ENCODE data around the gene PEX14.
"Not testable (repeated sequence)": the region's sequence is repeated elsewhere in the genome, so short reads cannot be mapped to it uniquely, and the experiment has no call there.

PEX14 gene

DNA sequence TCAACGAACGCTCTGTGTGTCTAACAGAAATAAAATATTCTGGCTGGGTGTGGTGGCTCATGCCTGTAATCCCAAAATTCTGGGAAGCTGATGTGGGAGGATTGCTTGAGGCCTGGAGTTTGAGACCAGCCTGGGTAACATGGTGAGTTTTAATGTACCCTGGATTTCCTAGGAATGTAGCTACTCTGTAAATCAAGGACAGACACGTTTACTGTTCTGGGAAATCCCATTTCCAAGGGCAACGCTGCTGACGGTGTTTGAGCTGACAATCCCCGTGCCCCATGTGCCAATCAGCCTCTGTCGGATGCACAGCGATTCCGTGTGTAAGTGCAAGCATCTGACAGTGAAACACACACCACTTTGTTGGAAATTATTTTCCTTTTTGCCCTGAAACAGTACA is 16.9 kb upstream of the PEX14 start:
- no peaks in the 10 kb centered on the region for H3K27me3 ChIP-seq (ENCODE audit: insufficient read depth, low read length)
- H3K4me3 ChIP-seq (ENCODE audit: low read length) = no peak overlapping the region
- H3K9me3 ChIP-seq (ENCODE audit: low read length) = no peaks in the 10 kb centered on the region
- H3K4me1 ChIP-seq (ENCODE audit: insufficient read depth, low read length) = no peaks in the 10 kb centered on the region
- H3K36me3 ChIP-seq (ENCODE audit: insufficient read depth, low read length) = peaks cover 23% of the 10 kb centered on the region
- no peak overlapping the region for H2AFZ ChIP-seq (ENCODE audit: low read depth, low read length)

DNA sequence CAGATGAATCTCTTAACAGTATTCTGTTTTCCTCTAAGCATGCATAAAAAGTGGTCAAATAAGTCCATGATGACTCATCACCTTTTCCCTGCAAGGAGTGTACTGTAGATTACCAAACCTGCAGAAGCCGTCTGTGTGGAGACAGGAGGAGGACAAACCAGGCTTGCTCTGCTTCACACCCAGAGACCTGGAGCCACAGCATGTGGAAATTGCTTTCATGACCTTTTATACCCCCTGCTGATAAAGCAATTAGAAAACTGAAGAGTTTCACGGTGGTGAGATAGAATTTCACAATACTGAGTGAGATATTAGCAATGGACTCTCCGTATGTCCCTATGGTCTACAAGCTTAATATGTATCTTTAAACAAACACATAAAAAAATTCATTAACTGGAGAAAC is 15.6 kb upstream of the PEX14 start:
- Histone ChIP-seq H3K36me3 (ENCODE audit: insufficient read depth, low read length) (peaks cover 29% of the 10 kb centered on the region), H3K27me3 (ENCODE audit: insufficient read depth, low read length) (no peaks in the 10 kb centered on the region)

GRCh38 chr1:10467078-10467477 is 7.7 kb upstream of the PEX14 start:
- Histone ChIP-seq H3K9me3 (ENCODE audit: low read length) (no peaks in the 10 kb centered on the region), H3K36me3 (ENCODE audit: insufficient read depth, low read length) (peaks cover 56% of the 10 kb centered on the region), H3K27me3 (ENCODE audit: insufficient read depth, low read length) (no peaks in the 10 kb centered on the region), H2AFZ (ENCODE audit: low read depth, low read length) (no peak overlapping the region), H3K4me1 (ENCODE audit: insufficient read depth, low read length) (peaks cover 3% of the 10 kb centered on the region), H3K4me3 (ENCODE audit: low read length) (no peak overlapping the region)

More for the DNA sequence above, 15.6 kb upstream of the PEX14 start:
- no peaks in the 10 kb centered on the region for H3K4me1 ChIP-seq (ENCODE audit: insufficient read depth, low read length)
- H3K9me3 ChIP-seq (ENCODE audit: low read length) = no peaks in the 10 kb centered on the region
- H2AFZ ChIP-seq (ENCODE audit: low read depth, low read length) = no peak overlapping the region
- no peak overlapping the region for H3K4me3 ChIP-seq (ENCODE audit: low read length)

- H3K27me3 ChIP-seq (ENCODE audit: insufficient read depth, low read length) = no peaks in the 10 kb centered on the region
- no peaks in the 10 kb centered on the region for H3K9me3 ChIP-seq (ENCODE audit: low read length)
- no peak overlapping the region for H2AFZ ChIP-seq (ENCODE audit: low read depth, low read length)
- peaks cover 7% of the 10 kb centered on the region for H3K4me1 ChIP-seq (ENCODE audit: insufficient read depth, low read length)
- H3K4me3 ChIP-seq (ENCODE audit: low read length) = no peak overlapping the region
- H3K36me3 ChIP-seq (ENCODE audit: insufficient read depth, low read length) = peaks cover 35% of the 10 kb centered on the region
Measured at GRCh38 chr1:10470043-10470442, 4.7 kb upstream of the PEX14 start.

DNA sequence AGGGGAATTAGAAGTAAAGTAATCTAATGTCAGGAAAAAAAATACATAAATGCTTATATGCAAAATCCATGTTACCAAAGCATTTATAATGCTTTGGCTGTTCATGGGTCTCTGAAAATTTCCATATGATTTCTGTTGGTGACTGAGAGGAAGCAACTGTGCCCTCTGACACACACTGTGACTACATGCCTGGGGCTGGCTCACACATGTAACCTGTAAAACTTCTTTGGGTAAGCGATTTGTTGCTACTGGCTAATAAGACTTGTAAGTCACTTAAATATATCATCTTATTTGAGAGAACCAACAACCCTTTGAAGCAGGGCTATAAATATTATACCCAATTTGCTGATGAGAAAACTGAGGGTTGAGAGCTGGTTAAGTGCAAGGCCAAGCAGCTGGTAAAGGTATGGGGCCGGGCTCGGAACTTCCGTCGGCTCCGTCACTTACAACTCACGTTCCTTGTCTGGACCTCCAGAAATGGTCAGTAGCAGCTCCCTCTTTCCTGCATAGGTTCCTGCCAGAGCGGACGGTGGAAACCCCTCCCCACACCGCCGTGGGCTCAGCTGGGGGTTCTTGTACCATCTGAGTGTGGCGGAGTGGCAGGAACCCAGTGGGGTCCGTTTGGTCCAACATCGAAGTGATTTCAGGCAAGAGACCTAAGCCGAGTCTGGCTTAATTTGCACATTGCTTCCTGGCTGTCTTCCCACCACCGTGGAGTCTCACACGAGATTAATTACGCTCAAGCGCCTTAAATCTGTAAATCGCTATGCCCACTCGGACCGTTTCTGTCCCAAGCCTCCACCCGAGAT is 3.1 kb upstream of the PEX14 start:
- H3K4me3 ChIP-seq (ENCODE audit: low read length) = peak overlapping the region; percentile 75
- no peaks in the 10 kb centered on the region for H3K9me3 ChIP-seq (ENCODE audit: low read length)
- peaks cover 22% of the 10 kb centered on the region for H3K36me3 ChIP-seq (ENCODE audit: insufficient read depth, low read length)
- peak overlapping the region; percentile 79 for H2AFZ ChIP-seq (ENCODE audit: low read depth, low read length)
- no peaks in the 10 kb centered on the region for H3K27me3 ChIP-seq (ENCODE audit: insufficient read depth, low read length)
- H3K4me1 ChIP-seq (ENCODE audit: insufficient read depth, low read length) = peaks cover 18% of the 10 kb centered on the region

DNA sequence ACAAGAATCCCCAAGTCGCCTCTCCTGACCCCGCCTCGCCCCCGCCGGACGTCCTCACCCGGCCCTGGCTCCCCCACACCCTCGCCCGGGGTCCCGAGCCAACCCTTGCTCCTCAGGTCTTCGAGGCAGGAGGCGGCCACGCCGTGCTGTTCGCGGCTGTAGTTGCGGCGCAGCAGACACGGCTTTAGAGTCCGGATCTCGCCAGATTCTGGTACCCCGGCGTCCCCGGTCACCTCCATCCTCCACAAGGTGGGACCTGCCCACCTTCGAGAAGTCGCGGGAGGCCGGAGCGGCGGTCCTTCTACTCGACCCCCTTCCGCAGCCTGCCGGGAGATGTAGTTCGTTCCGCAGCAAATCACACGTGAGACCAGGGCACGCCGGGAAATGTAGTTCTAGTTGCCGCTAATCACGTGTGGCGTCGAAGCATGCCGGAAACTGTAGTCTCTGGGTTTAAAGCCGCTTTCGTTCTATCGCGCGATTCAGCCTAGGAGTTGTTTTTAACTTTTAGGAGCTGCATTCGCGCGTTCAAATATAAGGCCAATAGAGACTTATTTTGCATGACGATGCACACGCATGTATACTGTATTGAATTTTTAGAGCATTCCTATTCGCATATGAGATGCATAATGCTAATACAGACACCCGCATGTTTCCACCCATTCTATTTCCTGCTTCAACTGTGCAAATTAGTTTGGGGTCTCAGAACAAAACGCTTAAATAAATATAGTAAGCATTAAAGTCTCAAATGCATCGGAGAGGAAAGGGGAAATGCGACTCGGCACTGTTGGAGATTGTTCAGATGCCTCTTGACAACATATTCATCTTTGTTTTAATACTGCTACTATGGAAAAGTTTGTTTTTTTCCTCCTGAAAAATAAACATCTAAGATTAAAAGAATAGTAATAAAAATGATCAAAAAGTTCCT is 2.3 kb upstream of the PEX14 start, which contains the start of gene DFFA:
DFFA (minus strand) TSS at position 310 of the 925 bp plus-strand sequence; CDS start at position 239, 71 bp downstream.
- peaks cover 15% of the 10 kb centered on the region for H3K36me3 ChIP-seq (ENCODE audit: insufficient read depth, low read length)
- H3K9me3 ChIP-seq (ENCODE audit: low read length) = no peaks in the 10 kb centered on the region
- H3K27me3 ChIP-seq (ENCODE audit: insufficient read depth, low read length) = no peaks in the 10 kb centered on the region
- H3K4me1 ChIP-seq (ENCODE audit: insufficient read depth, low read length) = peaks cover 18% of the 10 kb centered on the region
- peak within 1 kb of the TSS; percentile 75 for H3K4me3 ChIP-seq (ENCODE audit: low read length)
- H2AFZ ChIP-seq (ENCODE audit: low read depth, low read length) = peak within 1 kb of the TSS; percentile 79

DNA sequence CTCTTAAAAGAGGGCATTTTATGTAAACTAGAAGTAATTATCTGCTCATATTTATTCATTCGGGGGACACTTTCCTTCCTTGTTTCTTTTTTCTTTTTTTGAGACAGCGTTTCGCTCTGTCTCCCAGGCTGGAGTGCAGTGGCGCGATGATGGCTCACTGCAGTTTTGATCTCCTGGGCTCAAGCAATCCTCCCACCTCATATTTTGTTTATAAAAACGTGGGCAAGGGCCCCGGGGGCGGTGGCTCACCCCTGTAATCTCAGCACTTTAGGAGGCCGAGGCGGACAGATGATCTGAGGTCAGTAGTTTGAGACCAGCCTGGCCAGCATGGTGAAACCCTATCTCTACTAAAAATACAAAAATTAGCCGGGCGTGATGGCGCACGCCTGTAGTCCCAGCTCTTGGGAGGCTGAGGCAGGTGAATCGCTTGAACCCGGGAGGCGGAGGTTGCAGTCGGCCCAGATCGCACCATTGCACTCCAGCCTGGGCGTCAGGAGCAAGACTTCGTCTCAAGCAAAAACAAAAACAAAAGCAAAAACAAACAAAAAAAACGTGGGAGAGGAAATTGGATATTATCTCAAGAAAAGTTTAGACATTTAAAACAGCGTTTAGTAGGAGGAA is 1.5 kb upstream of the PEX14 start:
- Histone ChIP-seq H3K9me3 (ENCODE audit: low read length) (no peaks in the 10 kb centered on the region), H3K36me3 (ENCODE audit: insufficient read depth, low read length) (peaks cover 8% of the 10 kb centered on the region), H2AFZ (ENCODE audit: low read depth, low read length) (peak overlapping the region; percentile 79), H3K4me1 (ENCODE audit: insufficient read depth, low read length) (peaks cover 18% of the 10 kb centered on the region), H3K27me3 (ENCODE audit: insufficient read depth, low read length) (no peaks in the 10 kb centered on the region), H3K4me3 (ENCODE audit: low read length) (no peak overlapping the region)

DNA sequence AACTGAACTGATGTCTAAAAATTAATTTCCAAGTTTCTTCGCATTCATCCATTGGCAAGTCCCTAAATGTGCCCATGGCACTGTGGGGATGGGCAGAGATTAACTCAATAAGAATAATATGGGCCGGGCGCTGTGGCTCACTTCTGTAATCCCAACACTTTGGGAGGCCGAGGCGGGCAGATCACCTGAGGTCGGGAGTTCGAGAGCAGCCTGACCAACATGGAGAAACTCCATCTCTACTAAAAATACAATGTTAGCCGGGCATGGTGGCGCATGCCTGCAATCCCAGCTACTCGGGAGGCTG is 489 bp upstream of the PEX14 start:
- peak overlapping the region; percentile 70 for H3K4me3 ChIP-seq (ENCODE audit: low read length)
- H3K36me3 ChIP-seq (ENCODE audit: insufficient read depth, low read length); H3K9me3 ChIP-seq (ENCODE audit: low read length); H3K27me3 ChIP-seq (ENCODE audit: insufficient read depth, low read length): not testable (repeated sequence)
- H2AFZ ChIP-seq (ENCODE audit: low read depth, low read length) = peak overlapping the region; percentile 39
- H3K4me1 ChIP-seq (ENCODE audit: insufficient read depth, low read length) = peaks cover 18% of the 10 kb centered on the region

GRCh38 chr1:10475510-10475909 is 760 bp downstream of the PEX14 start:
- Histone ChIP-seq H3K9me3 (ENCODE audit: low read length) (no peaks in the 10 kb centered on the region), H3K4me3 (ENCODE audit: low read length) (peak overlapping the region; percentile 70), H2AFZ (ENCODE audit: low read depth, low read length) (peak overlapping the region; percentile 33), H3K36me3 (ENCODE audit: insufficient read depth, low read length) (peaks cover 4% of the 10 kb centered on the region), H3K27me3 (ENCODE audit: insufficient read depth, low read length) (no peaks in the 10 kb centered on the region), H3K4me1 (ENCODE audit: insufficient read depth, low read length) (peaks cover 18% of the 10 kb centered on the region)

- no peaks in the 10 kb centered on the region for H3K9me3 ChIP-seq (ENCODE audit: low read length)
- no peak overlapping the region for H2AFZ ChIP-seq (ENCODE audit: low read depth, low read length)
- no peak overlapping the region for H3K4me3 ChIP-seq (ENCODE audit: low read length)
- H3K36me3 ChIP-seq (ENCODE audit: insufficient read depth, low read length) = peaks cover 7% of the 10 kb centered on the region
- no peaks in the 10 kb centered on the region for H3K27me3 ChIP-seq (ENCODE audit: insufficient read depth, low read length)
- peaks cover 12% of the 10 kb centered on the region for H3K4me1 ChIP-seq (ENCODE audit: insufficient read depth, low read length)
Measured at GRCh38 chr1:10479296-10479695, 4.5 kb downstream of the PEX14 start.

- Histone ChIP-seq H3K27me3 (ENCODE audit: insufficient read depth, low read length) (no peaks in the 10 kb centered on the region), H2AFZ (ENCODE audit: low read depth, low read length) (no peak overlapping the region), H3K4me1 (ENCODE audit: insufficient read depth, low read length) (peaks cover 8% of the 10 kb centered on the region), H3K36me3 (ENCODE audit: insufficient read depth, low read length) (peaks cover 8% of the 10 kb centered on the region), H3K9me3 (ENCODE audit: low read length) (no peaks in the 10 kb centered on the region), H3K4me3 (ENCODE audit: low read length) (no peak overlapping the region)
Measured at GRCh38 chr1:10480614-10481013, 5.9 kb downstream of the PEX14 start.

- Histone ChIP-seq H3K4me1 (ENCODE audit: insufficient read depth, low read length) (peaks cover 4% of the 10 kb centered on the region), H3K36me3 (ENCODE audit: insufficient read depth, low read length) (peaks cover 6% of the 10 kb centered on the region), H2AFZ (ENCODE audit: low read depth, low read length) (no peak overlapping the region), H3K9me3 (ENCODE audit: low read length) (no peaks in the 10 kb centered on the region), H3K4me3 (ENCODE audit: low read length) (no peak overlapping the region), H3K27me3 (ENCODE audit: insufficient read depth, low read length) (no peaks in the 10 kb centered on the region)
Measured at GRCh38 chr1:10484521-10484920, 9.8 kb downstream of the PEX14 start.

Data from neuron (in vitro differentiated cells).